PFSK-1 (cell line): ENCODE results near the gene GAPDHS.

Experiments
- FOXP2 ChIP-seq: optimal IDR thresholded peaks from 2 replicates; pipeline ENCODE3; 2011; ENCODE audit warnings: borderline replicate concordance, control low read depth, inconsistent platforms; ENCODE audit not compliant: insufficient read depth; ENCODE audit errors: extremely low read length, extremely low read depth
- POLR2AphosphoS5 ChIP-seq: IDR thresholded peaks from 2 replicates; pipeline ENCODE4 v1.6.1; 2012; ENCODE audit warnings: low read depth, mild to moderate bottlenecking, control low read depth, low read length, moderate library complexity
- REST ChIP-seq, 2 experiments: IDR thresholded peaks; 2 replicates each; pipeline versions ENCODE4 v1.6.1 to v1.8.0; 2011 to 2012; ENCODE audit warnings: low read depth in 2 of 2, low read length in 2 of 2, control low read depth in 1 of 2, inconsistent platforms in 1 of 2, mild to moderate bottlenecking in 1 of 2, moderate library complexity in 1 of 2; ENCODE audit not compliant: insufficient read depth in 1 of 2
- SIN3A ChIP-seq: IDR thresholded peaks from 2 replicates; pipeline ENCODE4 v1.6.1; 2012; ENCODE audit warnings: mild to moderate bottlenecking, low read length, moderate library complexity, borderline replicate concordance; ENCODE audit not compliant: insufficient read depth
- TAF1 ChIP-seq: IDR thresholded peaks from 2 replicates; pipeline ENCODE4 v1.6.1; 2012; ENCODE audit warnings: low read length, control low read depth, borderline replicate concordance; ENCODE audit not compliant: insufficient read depth

GAPDHS gene

GRCh38 chr19:35488677-35489076, 44.6 kb upstream of the GAPDHS start:
- TF ChIP-seq TAF1 = no peak
- no peak for TF ChIP-seq REST (IDR thresholded peaks at IDR 0.05; ENCODE audit: insufficient read depth in 1 of 2, low read depth in 2 of 2, low read length in 2 of 2)
- no peak for TF ChIP-seq FOXP2
- no peak for TF ChIP-seq SIN3A
- no peak for TF ChIP-seq POLR2AphosphoS5

- TF ChIP-seq POLR2AphosphoS5 = no peak
- TF ChIP-seq TAF1 = no peak
- TF ChIP-seq FOXP2 = no peak
- no peak for TF ChIP-seq SIN3A
- no peak for TF ChIP-seq REST (IDR thresholded peaks at IDR 0.05; ENCODE audit: insufficient read depth in 1 of 2, low read depth in 2 of 2, low read length in 2 of 2)
Observed at GRCh38 chr19:35490364-35490763, 42.9 kb upstream of the GAPDHS start, which contains the start of gene KRTDAP. TSS of gene KRTDAP (minus strand) at chr19:35490464. CDS start at chr19:35490442, 22 bp downstream.

- no peak for TF ChIP-seq SIN3A
- no peak for TF ChIP-seq POLR2AphosphoS5
- no peak for TF ChIP-seq REST (IDR thresholded peaks at IDR 0.05; ENCODE audit: insufficient read depth in 1 of 2, low read depth in 2 of 2, low read length in 2 of 2)
- TF ChIP-seq TAF1 = no peak
- TF ChIP-seq FOXP2 = no peak
Observed at GRCh38 chr19:35491836-35492360, 41.4 kb upstream of the GAPDHS start.

GRCh38 chr19:35493971-35494370, 39.3 kb upstream of the GAPDHS start:
- TF ChIP-seq SIN3A (no peak), TAF1 (no peak), REST (IDR thresholded peaks at IDR 0.05; ENCODE audit: insufficient read depth in 1 of 2, low read depth in 2 of 2, low read length in 2 of 2) (no peak), FOXP2 (no peak), POLR2AphosphoS5 (no peak)
